ENCODE data around the gene APCDD1.

APCDD1 gene

GRCh38 chr18:10524507-10525370, 70.3 kb downstream of the APCDD1 start:
- no peak for TF ChIP-seq CTCF (IDR thresholded peaks at IDR 0.05; ENCODE audit: low read depth, low read length)
- peak overlapping the region; percentile 96 for H3K4me3 ChIP-seq (ENCODE audit: low read depth, low read length)

- H3K4me3 ChIP-seq (ENCODE audit: low read depth, low read length), result peak overlapping the region; percentile 96
- no peak for TF ChIP-seq CTCF (IDR thresholded peaks at IDR 0.05; ENCODE audit: low read depth, low read length)
Observed at GRCh38 chr18:10525371-10525691, 70.9 kb downstream of the APCDD1 start.

DNA sequence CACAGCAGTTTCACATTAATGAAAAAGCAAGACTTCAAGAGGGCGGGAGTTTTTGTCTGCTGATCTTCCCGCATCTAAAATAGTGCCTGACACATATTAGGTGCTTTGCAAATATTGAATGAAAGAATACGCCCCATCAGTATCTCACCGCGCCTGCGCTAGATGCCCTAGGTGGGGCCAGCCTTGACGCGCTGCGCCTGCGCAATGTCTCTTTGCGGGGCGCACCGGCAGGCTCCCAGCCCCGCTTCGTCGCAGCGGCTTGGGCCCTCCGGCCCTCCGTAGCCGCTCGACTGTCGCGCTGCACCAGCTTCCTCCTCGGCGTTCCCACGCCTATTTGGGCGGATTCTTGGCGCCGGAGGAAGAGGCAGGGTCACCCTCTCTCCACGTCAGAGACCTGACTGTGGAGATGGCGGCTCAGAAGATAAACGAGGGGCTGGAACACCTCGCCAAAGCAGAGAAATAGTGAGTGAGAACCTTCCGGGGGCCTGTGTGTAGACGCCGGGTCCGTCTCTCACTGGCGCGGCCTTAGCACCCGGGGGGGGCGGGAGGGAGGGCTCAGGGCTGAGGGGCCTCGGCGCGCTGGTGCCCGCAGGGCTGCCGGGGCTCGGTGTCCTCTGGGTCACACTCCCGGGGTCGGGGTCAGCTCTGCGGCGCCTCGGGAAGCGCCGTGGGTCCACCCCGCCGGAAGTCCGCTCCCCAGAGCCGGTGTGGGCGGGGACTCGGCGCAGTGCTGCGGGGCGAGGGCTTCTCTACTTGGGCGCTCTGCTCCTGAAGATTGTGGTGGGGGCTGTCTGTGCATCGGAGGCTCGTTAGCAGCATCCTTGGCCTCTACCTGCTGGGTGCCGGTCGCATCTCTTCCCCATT, 71.5 kb downstream of the APCDD1 start, which contains the start of gene NAPG:
NAPG (plus strand) TSS at position 331 of the 864 bp plus-strand sequence; CDS start at position 407, 76 bp downstream.
- H3K4me3 ChIP-seq (ENCODE audit: low read depth, low read length), result peak within 1 kb of the TSS; percentile 96
- TF ChIP-seq CTCF (IDR thresholded peaks at IDR 0.05; ENCODE audit: low read depth, low read length), result no peak

DNA sequence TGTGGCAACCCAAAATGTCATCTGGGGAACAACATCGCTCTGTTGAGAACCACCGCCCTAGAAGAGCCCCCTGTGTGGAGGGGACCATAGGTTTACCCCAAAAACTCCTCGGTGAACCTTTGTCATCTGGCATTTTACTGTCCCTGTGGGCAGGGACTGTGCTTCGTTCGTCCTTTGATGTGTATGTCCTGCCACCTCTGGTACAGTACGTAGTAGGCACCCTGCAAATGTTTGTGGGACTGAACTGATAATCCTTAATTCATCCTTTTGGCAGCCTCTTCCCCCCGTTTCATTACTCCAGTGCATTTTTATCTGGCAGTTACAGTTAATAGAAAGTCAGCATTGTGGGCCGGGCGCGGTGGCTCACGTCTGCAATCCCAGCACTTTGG, 72.1 kb downstream of the APCDD1 start:
- TF ChIP-seq CTCF (IDR thresholded peaks at IDR 0.05; ENCODE audit: low read depth, low read length), result no peak

GRCh38 chr18:10528439-10528838, 74.0 kb downstream of the APCDD1 start:
- no peak for TF ChIP-seq CTCF (IDR thresholded peaks at IDR 0.05; ENCODE audit: low read depth, low read length)
- H3K4me3 ChIP-seq (ENCODE audit: low read depth, low read length), result no peak overlapping the region

More for the DNA sequence above, 72.1 kb downstream of the APCDD1 start:
- H3K4me3 ChIP-seq (ENCODE audit: low read depth, low read length), result peak overlapping the region; percentile 96

DNA sequence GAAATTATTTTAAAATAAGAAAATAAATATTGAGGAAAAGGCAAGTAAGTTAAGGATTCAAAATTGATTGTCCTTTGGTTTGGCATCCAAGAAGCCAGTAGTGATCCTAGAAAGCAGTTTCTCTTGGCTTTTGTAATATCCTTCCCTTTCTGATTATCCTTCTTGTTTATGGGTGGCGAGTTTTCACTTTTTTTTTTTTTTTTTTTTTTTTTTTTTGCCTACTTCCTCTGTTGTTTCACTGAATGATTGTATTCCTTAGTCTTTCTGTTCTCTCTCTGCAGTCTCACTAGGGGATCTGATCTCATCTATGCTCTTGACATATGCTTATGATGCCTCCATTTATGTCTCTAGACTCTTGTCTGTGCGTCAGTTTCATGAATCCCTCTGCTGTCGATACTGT, 75.6 kb downstream of the APCDD1 start:
- no peak for TF ChIP-seq CTCF (IDR thresholded peaks at IDR 0.05; ENCODE audit: low read depth, low read length)
- H3K4me3 ChIP-seq (ENCODE audit: low read depth, low read length), result no peak overlapping the region

- H3K4me3 ChIP-seq (ENCODE audit: low read depth, low read length), result no peak overlapping the region
- TF ChIP-seq CTCF (IDR thresholded peaks at IDR 0.05; ENCODE audit: low read depth, low read length), result no peak
Observed at GRCh38 chr18:10530852-10531251, 76.4 kb downstream of the APCDD1 start.
